Measurements from ENCODE around the gene NFKB1. TPM values are rescaled to one million over a fixed set of nuclear protein-coding genes. Genes with fewer than 3 reads are reported as not detected.

NFKB1 gene
- total and polyA plus RNA-seq, 9 of the 15 experiments (the other 6 are each of a cell fraction or from before 2014, with no cell fraction given) = 2.4 to 14.5 (median 10.3) TPM

DNA sequence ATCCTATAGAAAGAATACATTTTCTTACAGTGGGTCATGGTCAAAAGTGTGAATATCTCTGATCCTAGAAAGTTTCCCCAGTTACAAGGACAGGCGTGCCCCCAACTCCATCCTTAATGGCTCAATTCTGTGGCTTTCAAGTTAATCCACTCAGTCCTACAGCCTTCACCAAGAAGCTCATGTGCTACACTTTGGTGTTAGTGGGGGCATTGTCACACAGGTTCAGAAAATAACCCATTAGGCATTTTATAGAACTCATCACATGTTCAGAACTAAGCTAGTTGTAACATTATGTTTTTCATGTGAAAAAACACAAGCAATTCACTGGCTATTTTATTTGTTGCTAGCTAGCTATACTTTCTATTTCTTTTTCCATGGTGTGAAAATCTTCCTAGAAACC, 20.4 kb downstream of the NFKB1 start:
- no peaks in the 10 kb centered on the region for H3K9me3 ChIP-seq (replicated peaks; ENCODE audit: control insufficient read depth, insufficient read depth, low read depth, low read length)
- no peak overlapping the region for H3K9ac ChIP-seq (ENCODE audit: insufficient read depth in 1 of 2, low read depth in 2 of 2, low read length in 2 of 2)
- no TSS peak for BruUV-seq (replicated peaks)
- ChIA-PET CTCF (ENCODE audit: low intra/inter-chr PET ratio) (no interaction called here), POLR2A (no interaction called here)
- no peaks in the 10 kb centered on the region for H3K79me2 ChIP-seq (ENCODE audit: control insufficient read depth, insufficient read depth, low read length)
- no peaks in the 10 kb centered on the region for H3K4me1 ChIP-seq (replicated peaks in 1 of 2; ENCODE audit: control insufficient read depth in 2 of 2, insufficient read depth in 2 of 2, low read length in 2 of 2)
- TF ChIP-seq NRF1 (conservative IDR thresholded peaks at IDR 0.05 in 1 of 2, IDR thresholded peaks at IDR 0.05 in 1 of 2) (no peak), JUND (IDR thresholded peaks at IDR 0.05; ENCODE audit: borderline replicate concordance, low read depth, low read length) (no peak), JUND (tag; IDR thresholded peaks at IDR 0.05; ENCODE audit: borderline replicate concordance, low read depth, low read length) (no peak), OTX1 (CRISPR knock-in tag; IDR thresholded peaks at IDR 0.05) (no peak), KLF1 (tag; IDR thresholded peaks at IDR 0.05) (no peak), TCF7L2 (IDR thresholded peaks at IDR 0.05; ENCODE audit: low read depth, low read length) (no peak), HCFC1 (IDR thresholded peaks at IDR 0.05; ENCODE audit: low read depth, low read length) (no peak), ZNF766 (CRISPR knock-in tag; conservative IDR thresholded peaks at IDR 0.05) (no peak), TOE1 (IDR thresholded peaks at IDR 0.05; ENCODE audit: borderline replicate concordance) (no peak), TOE1 (CRISPR knock-in tag; IDR thresholded peaks at IDR 0.05; ENCODE audit: borderline replicate concordance, low read depth) (no peak), BRCA1 (IDR thresholded peaks at IDR 0.05) (no peak), BRCA1 (CRISPR knock-in tag; IDR thresholded peaks at IDR 0.05) (no peak), SAFB2 (IDR thresholded peaks at IDR 0.05; ENCODE audit: borderline replicate concordance, low read depth, low read length, severe bottlenecking) (no peak), SAFB (IDR thresholded peaks at IDR 0.05; ENCODE audit: borderline replicate concordance, low read depth, low read length) (no peak)
- TF ChIP-seq, protein P1, sequence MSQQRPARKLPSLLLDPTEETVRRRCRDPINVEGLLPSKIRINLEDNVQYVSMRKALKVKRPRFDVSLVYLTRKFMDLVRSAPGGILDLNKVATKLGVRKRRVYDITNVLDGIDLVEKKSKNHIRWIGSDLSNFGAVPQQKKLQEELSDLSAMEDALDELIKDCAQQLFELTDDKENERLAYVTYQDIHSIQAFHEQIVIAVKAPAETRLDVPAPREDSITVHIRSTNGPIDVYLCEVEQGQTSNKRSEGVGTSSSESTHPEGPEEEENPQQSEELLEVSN (IDR thresholded peaks at IDR 0.05; ENCODE audit: borderline replicate concordance in 1 of 2, extremely low read depth in 1 of 2, insufficient read depth in 1 of 2, insufficient read length in 1 of 2, low read depth in 1 of 2, low read length in 1 of 2, poor library complexity in 1 of 2, severe bottlenecking in 1 of 2) = no peak
- TF ChIP-seq, protein P2, sequence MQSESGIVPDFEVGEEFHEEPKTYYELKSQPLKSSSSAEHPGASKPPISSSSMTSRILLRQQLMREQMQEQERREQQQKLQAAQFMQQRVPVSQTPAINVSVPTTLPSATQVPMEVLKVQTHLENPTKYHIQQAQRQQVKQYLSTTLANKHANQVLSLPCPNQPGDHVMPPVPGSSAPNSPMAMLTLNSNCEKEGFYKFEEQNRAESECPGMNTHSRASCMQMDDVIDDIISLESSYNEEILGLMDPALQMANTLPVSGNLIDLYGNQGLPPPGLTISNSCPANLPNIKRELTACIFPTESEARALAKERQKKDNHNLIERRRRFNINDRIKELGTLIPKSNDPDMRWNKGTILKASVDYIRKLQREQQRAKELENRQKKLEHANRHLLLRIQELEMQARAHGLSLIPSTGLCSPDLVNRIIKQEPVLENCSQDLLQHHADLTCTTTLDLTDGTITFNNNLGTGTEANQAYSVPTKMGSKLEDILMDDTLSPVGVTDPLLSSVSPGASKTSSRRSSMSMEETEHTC (IDR thresholded peaks at IDR 0.05) = no peak
- TF ChIP-seq, protein P3, sequence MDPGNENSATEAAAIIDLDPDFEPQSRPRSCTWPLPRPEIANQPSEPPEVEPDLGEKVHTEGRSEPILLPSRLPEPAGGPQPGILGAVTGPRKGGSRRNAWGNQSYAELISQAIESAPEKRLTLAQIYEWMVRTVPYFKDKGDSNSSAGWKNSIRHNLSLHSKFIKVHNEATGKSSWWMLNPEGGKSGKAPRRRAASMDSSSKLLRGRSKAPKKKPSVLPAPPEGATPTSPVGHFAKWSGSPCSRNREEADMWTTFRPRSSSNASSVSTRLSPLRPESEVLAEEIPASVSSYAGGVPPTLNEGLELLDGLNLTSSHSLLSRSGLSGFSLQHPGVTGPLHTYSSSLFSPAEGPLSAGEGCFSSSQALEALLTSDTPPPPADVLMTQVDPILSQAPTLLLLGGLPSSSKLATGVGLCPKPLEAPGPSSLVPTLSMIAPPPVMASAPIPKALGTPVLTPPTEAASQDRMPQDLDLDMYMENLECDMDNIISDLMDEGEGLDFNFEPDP (CRISPR knock-in tag; IDR thresholded peaks at IDR 0.05) = no peak
- TF ChIP-seq, protein P4, sequence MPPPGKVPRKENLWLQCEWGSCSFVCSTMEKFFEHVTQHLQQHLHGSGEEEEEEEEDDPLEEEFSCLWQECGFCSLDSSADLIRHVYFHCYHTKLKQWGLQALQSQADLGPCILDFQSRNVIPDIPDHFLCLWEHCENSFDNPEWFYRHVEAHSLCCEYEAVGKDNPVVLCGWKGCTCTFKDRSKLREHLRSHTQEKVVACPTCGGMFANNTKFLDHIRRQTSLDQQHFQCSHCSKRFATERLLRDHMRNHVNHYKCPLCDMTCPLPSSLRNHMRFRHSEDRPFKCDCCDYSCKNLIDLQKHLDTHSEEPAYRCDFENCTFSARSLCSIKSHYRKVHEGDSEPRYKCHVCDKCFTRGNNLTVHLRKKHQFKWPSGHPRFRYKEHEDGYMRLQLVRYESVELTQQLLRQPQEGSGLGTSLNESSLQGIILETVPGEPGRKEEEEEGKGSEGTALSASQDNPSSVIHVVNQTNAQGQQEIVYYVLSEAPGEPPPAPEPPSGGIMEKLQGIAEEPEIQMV (tag; conservative IDR thresholded peaks at IDR 0.05; ENCODE audit: low read depth) = no peak
- DNase-seq (ENCODE audit: extremely low read depth in 1 of 4, low spot score in 3 of 4) (no peak), ATAC-seq (no peak), FAIRE-seq (peak; percentile 48)
- H3K27ac ChIP-seq (ENCODE audit: extremely low read depth, low read depth, low read length) = no peak overlapping the region
- WGBS (ENCODE audit: insufficient coverage, low coverage, missing lambda C conversion rate) = 73% methylated on average over 1 of the region's 1 CpG
- no peaks in the 10 kb centered on the region for H3K9me1 ChIP-seq (ENCODE audit: control insufficient read depth, insufficient read depth, low read length)
- H3K4me3 ChIP-seq = no peak overlapping the region
- H4K20me1 ChIP-seq (replicated peaks; ENCODE audit: control insufficient read depth, insufficient read depth, low read length) = no peaks in the 10 kb centered on the region
- H2AFZ ChIP-seq (ENCODE audit: low read depth, low read length) = no peak overlapping the region
- H3K4me2 ChIP-seq (ENCODE audit: insufficient read depth, low read length) = no peak overlapping the region
- no peaks in the 10 kb centered on the region for H3K36me3 ChIP-seq (ENCODE audit: control insufficient read depth, insufficient read depth, low read length)
- H3K27me3 ChIP-seq (ENCODE audit: control insufficient read depth in 2 of 2, insufficient read depth in 2 of 2, low read length in 2 of 2) = no peaks in the 10 kb centered on the region
- intact Hi-C loops (cut with micrococcal nuclease) (no loop called here), in situ Hi-C loops (cut with MboI) (no loop called here)

All from K562 (cell line).